Measurements from ENCODE around the gene TSPAN11. TPM values are rescaled to one million over a fixed set of nuclear protein-coding genes. Genes with fewer than 3 reads are reported as not detected.

The TSPAN11 gene
- total and polyA plus RNA-seq, 2 experiments from 2014 or later: 2.1 to 6.0 TPM

DNA sequence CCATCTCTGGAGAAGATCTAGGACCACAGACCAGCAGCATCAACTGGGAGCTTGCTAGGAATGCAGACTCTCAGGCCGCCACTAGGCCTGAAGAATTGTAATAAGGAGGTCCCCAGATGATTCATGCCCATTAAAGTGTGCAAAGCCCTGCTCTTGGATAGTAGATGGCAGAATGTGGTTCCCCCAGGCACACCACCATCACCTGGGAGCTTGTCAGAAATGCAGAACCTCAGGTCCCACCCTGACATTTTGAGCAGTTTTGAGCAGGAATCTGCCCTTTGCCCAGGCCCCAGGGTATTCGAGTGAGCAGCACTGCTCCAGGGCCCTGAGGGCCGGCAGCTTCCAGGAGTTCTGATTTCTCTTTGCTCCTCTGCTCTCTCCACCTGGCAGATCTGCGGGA is 64.9 kb downstream of the TSPAN11 start:
- Histone ChIP-seq H3K27me3 (ENCODE audit: insufficient read depth) (no peaks in the 10 kb centered on the region), H3K4me3 (no peak overlapping the region), H3K9me2 (ENCODE audit: insufficient read depth) (no peaks in the 10 kb centered on the region), H3K36me3 (ENCODE audit: insufficient read depth) (no peaks in the 10 kb centered on the region), H3K27ac (ENCODE audit: low read depth) (no peak overlapping the region), H3K4me1 (ENCODE audit: insufficient read depth) (no peaks in the 10 kb centered on the region), H3K4me2 (no peak overlapping the region), H4K20me1 (replicated peaks; ENCODE audit: insufficient read depth) (no peaks in the 10 kb centered on the region), H3F3A (replicated peaks; ENCODE audit: low read depth) (no peaks in the 10 kb centered on the region), H3K79me2 (replicated peaks; ENCODE audit: insufficient read depth) (no peaks in the 10 kb centered on the region), H2AFZ (no peak overlapping the region)
- no peak overlapping the region for H3K27ac Mint-ChIP-seq
- H3K9me3 Mint-ChIP-seq: no peaks in the 10 kb centered on the region; the same call in 2 of the 3 replicates
- H3K4me1 Mint-ChIP-seq: peaks cover 9% of the 10 kb centered on the region; the same call in 2 of the 3 replicates
- no peak overlapping the region for H3K4me3 Mint-ChIP-seq
- no peak for DNase-seq (ENCODE audit: low spot score)
- no peak for TF ChIP-seq STAT1 (IDR thresholded peaks at IDR 0.05; ENCODE audit: unreplicated experiment)
- no peak for TF ChIP-seq CREB1 (CRISPR knock-in tag; IDR thresholded peaks at IDR 0.05; ENCODE audit: low read depth)
- TF ChIP-seq JUNB (IDR thresholded peaks at IDR 0.05; ENCODE audit: unreplicated experiment): no peak
- no peak for TF ChIP-seq POLR2AphosphoS5 (IDR thresholded peaks at IDR 0.05; ENCODE audit: low read depth)
- TF ChIP-seq NANOG (IDR thresholded peaks at IDR 0.05; ENCODE audit: borderline replicate concordance): no peak
- TF ChIP-seq EZH2 (IDR thresholded peaks at IDR 0.05; ENCODE audit: low read depth, unreplicated experiment): no peak
- TF ChIP-seq, protein P1, sequence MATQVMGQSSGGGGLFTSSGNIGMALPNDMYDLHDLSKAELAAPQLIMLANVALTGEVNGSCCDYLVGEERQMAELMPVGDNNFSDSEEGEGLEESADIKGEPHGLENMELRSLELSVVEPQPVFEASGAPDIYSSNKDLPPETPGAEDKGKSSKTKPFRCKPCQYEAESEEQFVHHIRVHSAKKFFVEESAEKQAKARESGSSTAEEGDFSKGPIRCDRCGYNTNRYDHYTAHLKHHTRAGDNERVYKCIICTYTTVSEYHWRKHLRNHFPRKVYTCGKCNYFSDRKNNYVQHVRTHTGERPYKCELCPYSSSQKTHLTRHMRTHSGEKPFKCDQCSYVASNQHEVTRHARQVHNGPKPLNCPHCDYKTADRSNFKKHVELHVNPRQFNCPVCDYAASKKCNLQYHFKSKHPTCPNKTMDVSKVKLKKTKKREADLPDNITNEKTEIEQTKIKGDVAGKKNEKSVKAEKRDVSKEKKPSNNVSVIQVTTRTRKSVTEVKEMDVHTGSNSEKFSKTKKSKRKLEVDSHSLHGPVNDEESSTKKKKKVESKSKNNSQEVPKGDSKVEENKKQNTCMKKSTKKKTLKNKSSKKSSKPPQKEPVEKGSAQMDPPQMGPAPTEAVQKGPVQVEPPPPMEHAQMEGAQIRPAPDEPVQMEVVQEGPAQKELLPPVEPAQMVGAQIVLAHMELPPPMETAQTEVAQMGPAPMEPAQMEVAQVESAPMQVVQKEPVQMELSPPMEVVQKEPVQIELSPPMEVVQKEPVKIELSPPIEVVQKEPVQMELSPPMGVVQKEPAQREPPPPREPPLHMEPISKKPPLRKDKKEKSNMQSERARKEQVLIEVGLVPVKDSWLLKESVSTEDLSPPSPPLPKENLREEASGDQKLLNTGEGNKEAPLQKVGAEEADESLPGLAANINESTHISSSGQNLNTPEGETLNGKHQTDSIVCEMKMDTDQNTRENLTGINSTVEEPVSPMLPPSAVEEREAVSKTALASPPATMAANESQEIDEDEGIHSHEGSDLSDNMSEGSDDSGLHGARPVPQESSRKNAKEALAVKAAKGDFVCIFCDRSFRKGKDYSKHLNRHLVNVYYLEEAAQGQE (IDR thresholded peaks at IDR 0.05; ENCODE audit: unreplicated experiment): no peak
- TF ChIP-seq, protein P2, sequence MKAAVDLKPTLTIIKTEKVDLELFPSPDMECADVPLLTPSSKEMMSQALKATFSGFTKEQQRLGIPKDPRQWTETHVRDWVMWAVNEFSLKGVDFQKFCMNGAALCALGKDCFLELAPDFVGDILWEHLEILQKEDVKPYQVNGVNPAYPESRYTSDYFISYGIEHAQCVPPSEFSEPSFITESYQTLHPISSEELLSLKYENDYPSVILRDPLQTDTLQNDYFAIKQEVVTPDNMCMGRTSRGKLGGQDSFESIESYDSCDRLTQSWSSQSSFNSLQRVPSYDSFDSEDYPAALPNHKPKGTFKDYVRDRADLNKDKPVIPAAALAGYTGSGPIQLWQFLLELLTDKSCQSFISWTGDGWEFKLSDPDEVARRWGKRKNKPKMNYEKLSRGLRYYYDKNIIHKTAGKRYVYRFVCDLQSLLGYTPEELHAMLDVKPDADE (IDR thresholded peaks at IDR 0.05): no peak
- TF ChIP-seq ZNF331 (CRISPR knock-in tag; IDR thresholded peaks at IDR 0.05; ENCODE audit: low read depth): no peak
- TF ChIP-seq, protein P3, sequence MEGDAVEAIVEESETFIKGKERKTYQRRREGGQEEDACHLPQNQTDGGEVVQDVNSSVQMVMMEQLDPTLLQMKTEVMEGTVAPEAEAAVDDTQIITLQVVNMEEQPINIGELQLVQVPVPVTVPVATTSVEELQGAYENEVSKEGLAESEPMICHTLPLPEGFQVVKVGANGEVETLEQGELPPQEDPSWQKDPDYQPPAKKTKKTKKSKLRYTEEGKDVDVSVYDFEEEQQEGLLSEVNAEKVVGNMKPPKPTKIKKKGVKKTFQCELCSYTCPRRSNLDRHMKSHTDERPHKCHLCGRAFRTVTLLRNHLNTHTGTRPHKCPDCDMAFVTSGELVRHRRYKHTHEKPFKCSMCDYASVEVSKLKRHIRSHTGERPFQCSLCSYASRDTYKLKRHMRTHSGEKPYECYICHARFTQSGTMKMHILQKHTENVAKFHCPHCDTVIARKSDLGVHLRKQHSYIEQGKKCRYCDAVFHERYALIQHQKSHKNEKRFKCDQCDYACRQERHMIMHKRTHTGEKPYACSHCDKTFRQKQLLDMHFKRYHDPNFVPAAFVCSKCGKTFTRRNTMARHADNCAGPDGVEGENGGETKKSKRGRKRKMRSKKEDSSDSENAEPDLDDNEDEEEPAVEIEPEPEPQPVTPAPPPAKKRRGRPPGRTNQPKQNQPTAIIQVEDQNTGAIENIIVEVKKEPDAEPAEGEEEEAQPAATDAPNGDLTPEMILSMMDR (conservative IDR thresholded peaks at IDR 0.05; ENCODE audit: low read depth in 2 of 2): no peak
- TF ChIP-seq EZH2phosphoT487 (IDR thresholded peaks at IDR 0.05; ENCODE audit: unreplicated experiment): no peak
- no peak for TF ChIP-seq ZNF114 (CRISPR knock-in tag; IDR thresholded peaks at IDR 0.05)
- H3K36me3 Mint-ChIP-seq (ENCODE audit: low read depth): no peaks in the 10 kb centered on the region
- no peak for ATAC-seq
- H3K27me3 Mint-ChIP-seq (ENCODE audit: insufficient read depth, low read depth, poor library complexity): peaks cover 4% of the 10 kb centered on the region

All from GM23338 (cell line).